Central memory CD4-positive, alpha-beta T cell (primary cell): ENCODE results near the gene SEC16A.
"Not testable (repeated sequence)": the region's sequence is repeated elsewhere in the genome, so short reads cannot be mapped to it uniquely, and the experiment has no call there.

Source experiments
- DNase-seq: peaks from one replicate; pipeline ENCODE4 v3.0.0; 2022

SEC16A gene

GRCh38 chr9:136439481-136440408 lies 43.1 kb downstream of the SEC16A start, which contains the start of gene INPP5E:
INPP5E (minus strand) TSS chr9:136439845; CDS start chr9:136439419, 426 bp downstream.
- DNase-seq, result peak; percentile 77

- DNase-seq, result peak; percentile 47
Measured at GRCh38 chr9:136438548-136439480, 44.0 kb downstream of the SEC16A start.

DNA sequence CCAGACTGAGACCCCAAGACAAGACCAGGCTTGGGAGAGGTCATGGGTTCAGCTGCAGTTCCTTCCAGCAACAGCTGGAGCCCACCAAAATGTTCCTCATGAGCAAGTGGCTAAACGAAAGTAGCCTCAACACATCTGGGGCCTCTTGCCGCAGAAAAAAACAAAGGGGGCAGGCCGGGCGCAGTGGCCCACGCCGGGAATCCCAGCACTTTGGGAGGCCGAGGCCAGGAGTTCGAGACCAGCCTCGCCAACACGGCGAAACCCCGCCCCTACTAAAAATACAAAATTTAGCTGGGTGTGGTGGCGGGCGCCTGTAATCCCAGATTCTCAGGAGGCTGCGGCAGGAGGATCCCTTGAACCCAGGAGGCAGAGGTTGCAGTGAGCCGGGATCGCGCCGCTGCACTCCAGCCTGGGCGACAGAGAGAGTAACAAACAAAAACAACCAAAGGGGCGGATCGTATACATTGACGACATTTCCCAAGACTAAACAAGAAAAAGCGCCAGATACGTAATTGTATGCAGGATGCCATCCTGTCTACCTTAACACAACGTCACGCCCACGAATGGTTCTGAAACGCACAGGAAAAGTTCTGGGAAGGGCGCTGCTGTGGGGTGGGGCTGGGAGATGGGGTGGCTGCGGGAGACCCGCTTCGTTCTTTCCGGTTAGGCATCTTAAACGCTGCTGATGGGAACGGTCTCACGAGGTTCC lies 44.8 kb downstream of the SEC16A start:
- DNase-seq, result peak; percentile 25

DNA sequence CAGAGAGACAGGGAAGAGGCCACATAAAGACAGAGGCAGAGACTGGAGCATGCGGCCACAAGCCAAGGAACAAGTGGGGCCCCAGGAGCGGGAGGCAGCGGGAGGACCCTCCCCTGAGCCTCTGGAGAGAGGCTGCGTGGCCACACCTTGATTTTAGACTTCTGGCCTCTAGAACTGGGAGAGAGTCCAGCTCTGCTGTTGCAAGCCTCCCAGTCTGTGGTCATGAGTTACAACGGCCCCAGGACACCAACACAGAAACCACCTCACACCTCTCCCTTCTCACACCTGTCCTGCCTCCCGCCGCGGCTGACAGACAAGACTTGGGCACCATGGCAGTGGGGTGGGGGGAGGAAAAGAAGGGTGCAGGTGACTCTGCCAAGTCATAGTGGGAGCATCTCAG lies 45.4 kb downstream of the SEC16A start:
- DNase-seq, result no peak

- DNase-seq, result no peak
Measured at GRCh38 chr9:136436055-136436634, 46.7 kb downstream of the SEC16A start.

- no peak for DNase-seq
Measured at GRCh38 chr9:136434580-136435169, 48.2 kb downstream of the SEC16A start.

DNA sequence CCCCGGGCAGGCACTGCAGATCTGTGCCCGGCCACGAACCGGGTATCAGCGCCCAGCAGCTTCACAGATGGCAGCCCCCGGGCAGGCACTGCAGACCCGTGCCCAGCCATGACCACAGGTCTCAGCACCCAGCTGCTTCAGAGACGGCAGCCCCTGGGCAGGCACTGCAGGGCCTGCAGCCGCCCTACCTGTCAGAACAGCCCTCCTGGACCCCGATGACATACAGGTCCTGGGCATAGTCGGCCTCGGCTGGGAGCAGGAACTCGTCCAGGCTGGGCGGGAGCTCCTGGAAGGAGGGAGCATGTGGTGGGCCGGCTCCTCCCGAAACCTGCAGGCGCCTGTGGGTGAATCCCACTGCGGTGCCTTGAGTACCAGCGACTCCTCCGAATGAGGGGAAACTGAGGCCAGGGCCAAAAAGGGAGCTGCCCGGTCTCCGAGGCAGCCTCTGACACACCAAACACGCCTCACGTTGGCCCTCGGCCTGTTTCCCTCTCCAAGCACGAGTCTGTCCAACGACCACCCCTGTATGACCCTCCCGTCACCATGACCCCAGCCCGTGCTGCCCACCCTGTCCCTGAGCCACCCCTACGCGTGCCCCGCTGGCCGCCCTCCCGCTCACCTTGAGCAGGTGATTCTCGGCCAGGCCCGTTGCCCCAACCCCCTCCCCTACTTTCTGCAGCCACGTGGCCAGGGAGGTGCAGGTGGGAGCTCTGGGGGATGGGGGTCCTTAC lies 48.8 kb downstream of the SEC16A start:
- DNase-seq, result no peak

DNA sequence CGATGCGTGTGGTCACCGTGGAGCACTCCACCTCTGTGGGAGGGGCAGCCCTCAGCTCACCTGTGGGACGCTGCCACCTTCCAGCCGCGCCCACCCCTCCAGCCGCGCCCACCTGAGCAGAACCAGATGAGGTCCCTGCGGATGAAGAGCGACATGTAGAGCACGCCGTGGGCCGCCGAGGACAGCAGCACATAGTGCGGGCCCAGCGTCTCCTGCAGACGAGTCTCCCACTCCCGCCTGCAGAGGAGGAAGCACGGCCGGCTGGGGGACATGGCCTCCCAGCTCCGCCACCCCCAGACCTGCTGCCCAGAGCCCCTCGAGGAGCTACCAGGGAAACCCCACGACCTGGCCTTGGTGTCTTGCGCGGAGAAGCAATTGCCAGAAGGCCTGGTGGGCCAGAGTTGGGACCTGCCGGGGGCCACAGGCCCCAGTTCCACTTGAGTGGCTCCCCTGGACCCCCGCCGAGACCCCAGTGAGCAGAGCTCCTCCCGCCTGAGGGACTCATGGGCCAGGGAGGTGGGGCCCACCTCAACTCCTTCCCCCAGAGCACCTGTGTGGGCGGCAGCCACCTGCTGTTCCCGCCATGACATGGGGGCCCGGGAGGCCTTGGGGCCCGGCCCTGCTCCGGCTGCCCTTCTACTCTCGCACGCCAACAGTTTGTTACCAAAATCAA lies 49.7 kb downstream of the SEC16A start:
- DNase-seq, result no peak

- DNase-seq, result no peak
Measured at GRCh38 chr9:136432591-136432990, 50.2 kb downstream of the SEC16A start.

GRCh38 chr9:136431782-136432350 lies 51.0 kb downstream of the SEC16A start:
- no peak for DNase-seq

DNA sequence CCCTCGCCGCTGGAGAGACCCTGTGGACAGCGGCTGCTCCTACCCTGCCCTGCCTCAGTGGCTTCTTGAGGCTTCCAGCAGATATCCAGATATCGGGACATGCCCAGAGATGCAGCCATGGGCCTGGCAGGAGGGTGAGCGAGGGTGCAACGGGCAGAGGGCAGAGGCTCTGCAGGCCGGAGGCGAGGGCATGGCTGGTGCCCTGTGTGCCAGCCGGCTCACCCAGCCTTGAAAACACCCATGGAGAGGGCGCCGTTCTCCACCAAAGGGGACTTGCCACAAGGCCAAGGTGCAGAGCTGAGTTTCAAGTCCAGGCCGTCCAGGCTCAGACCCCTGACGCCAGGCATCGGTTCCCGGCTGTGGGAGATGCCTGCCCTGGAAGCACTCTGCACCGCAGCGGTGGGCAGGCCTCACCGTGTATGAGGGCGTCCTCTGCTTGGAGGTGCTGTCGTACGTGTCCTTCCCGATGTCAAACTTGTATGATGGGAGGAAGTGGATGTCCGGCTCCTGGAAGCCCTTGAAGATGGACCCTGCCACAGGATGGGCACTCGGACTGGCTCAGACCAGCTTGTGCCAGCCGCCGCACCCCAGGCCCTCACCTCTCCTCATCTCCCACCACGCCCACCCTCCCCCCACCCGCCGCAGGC lies 52.1 kb downstream of the SEC16A start:
- DNase-seq, result no peak

- no peak for DNase-seq
Measured at GRCh38 chr9:136429683-136430491, 53.0 kb downstream of the SEC16A start.

DNA sequence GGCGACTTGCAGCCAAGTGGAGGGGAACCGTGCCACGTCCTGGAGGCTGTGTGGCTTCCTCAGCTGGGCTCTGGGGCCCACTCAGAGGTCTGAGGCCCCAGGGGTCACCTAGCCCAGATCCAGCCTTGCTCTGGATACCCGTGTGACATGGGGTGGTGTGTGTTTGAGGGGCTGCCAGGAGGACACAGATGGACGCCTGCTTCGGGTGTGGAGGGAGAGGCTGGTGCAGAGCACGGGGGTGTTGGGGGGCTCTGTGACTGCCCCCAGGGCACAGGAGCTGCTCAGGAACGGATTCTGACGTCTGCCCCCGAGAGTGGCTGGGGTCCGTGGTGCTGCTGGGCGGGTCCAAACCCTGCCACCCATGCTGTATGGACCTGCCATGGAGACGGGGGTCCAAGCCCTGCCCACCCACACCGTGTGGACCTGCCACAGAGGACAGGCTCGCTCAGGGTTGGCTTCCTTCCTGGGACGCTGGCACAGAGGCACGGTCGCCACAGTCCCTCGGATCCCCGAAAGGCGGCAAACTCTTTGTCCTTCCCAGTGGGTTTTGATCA lies 53.7 kb downstream of the SEC16A start:
- DNase-seq, result no peak

GRCh38 chr9:136426787-136427186 lies 56.1 kb downstream of the SEC16A start:
- no peak for DNase-seq

GRCh38 chr9:136425367-136425766 lies 57.5 kb downstream of the SEC16A start:
- DNase-seq, result not testable (repeated sequence)

DNA sequence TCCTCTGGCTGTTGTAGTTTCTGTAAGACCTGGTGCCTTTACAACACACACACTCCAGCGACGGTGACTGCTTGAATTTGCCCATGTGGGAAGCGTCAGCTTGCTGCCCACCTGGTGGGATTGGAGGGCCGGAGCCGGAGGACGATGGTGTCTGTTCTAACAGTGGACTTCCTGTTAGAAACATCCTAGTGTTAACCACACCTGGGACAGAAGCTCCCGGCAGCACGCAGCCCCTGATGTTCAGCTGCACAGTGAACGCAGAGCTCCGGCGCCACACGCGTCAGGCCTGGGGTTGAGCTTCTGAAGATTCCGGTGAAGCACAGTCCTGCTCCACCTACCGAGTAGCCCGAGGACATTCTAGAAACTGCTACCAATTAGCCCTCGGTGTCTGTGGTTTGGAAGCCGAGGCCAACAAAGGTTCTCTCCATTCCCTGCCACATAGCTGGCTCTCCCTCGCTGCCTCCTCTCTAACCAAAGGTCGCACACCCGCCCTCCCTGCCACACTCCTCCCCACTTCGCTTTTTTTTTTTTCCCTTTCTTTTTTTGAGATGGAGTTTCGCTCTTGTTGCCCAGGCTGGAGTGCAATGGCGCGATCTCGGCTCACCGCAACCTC lies 58.0 kb downstream of the SEC16A start:
- no peak for DNase-seq

DNA sequence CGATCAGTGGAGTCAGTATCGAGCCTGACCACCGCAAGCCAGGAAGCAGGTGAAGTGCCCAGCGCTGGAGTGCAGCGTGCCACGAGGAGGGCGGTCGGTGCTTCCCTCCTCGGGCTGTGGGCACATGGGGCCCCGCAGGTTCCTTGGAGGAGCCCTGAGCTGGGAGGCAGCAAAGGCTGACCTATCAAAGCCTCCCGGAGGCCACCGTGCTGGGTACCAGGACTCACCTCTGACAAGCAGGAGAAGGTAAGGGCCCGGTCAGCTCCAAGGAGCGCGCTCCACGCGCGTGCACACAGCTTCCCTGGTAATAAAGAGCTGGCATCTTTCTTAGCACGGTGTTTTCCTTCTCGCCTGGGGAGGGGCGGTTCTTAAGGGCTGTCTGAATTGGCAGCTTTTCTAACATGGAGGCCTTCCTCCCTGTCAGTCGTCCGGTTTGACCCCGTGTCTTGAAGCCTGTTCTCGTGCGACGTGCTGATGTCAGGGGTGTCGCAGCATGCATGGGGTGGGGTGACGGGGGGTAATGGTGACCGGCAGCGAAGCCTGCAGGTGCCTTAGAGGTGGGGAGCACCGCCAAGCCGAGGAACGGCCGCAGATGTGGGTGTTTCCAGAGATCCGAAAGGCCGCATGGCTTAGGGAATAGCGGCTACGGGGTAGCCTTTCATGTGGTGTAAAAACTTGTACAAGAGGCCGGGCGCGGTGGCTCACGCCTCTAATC lies 59.3 kb downstream of the SEC16A start:
- DNase-seq, result no peak
